Gastrocnemius medialis (tissue), 4 donors: ENCODE results near the gene MED22.

Experiments
- POLR2A ChIP-seq, 2 donors: fragments of 450-650 bp; IDR thresholded peaks; one replicate each; pipeline ENCODE4 v1.6.1; 2017; ENCODE audit warnings: antibody characterized with exemption in 2 of 2, mild to moderate bottlenecking in 2 of 2, moderate library complexity in 2 of 2
- TF ChIP-seq, protein P1 (sequence below), 5 experiments: fragments of 450-650 bp in 3 of 5; fragments of 200-600 bp in 2 of 5; sonication (generic) in 2 of 5; IDR thresholded peaks in 4 of 5; conservative IDR thresholded peaks in 1 of 5; 1 replicate in 4 of 5; 2 replicates in 1 of 5; pipeline ENCODE4 v1.5.1; 2016 to 2019; ENCODE audit warnings: antibody characterized with exemption in 5 of 5, mild to moderate bottlenecking in 3 of 5, moderate library complexity in 3 of 5

GRCh38 chr9:133349965-133350616 lies 2.2 kb upstream of the MED22 start:
- TF ChIP-seq, protein P1, sequence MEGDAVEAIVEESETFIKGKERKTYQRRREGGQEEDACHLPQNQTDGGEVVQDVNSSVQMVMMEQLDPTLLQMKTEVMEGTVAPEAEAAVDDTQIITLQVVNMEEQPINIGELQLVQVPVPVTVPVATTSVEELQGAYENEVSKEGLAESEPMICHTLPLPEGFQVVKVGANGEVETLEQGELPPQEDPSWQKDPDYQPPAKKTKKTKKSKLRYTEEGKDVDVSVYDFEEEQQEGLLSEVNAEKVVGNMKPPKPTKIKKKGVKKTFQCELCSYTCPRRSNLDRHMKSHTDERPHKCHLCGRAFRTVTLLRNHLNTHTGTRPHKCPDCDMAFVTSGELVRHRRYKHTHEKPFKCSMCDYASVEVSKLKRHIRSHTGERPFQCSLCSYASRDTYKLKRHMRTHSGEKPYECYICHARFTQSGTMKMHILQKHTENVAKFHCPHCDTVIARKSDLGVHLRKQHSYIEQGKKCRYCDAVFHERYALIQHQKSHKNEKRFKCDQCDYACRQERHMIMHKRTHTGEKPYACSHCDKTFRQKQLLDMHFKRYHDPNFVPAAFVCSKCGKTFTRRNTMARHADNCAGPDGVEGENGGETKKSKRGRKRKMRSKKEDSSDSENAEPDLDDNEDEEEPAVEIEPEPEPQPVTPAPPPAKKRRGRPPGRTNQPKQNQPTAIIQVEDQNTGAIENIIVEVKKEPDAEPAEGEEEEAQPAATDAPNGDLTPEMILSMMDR (IDR thresholded peaks at IDR 0.05 in 4 of 5, conservative IDR thresholded peaks at IDR 0.05 in 1 of 5): no peak
- TF ChIP-seq POLR2A (IDR thresholded peaks at IDR 0.05): no peak
